HCT116 (cell line): ENCODE measurements around the gene C1orf122. TPM values are rescaled to one million over a fixed set of nuclear protein-coding genes. Genes with fewer than 3 reads are reported as not detected.
A peak's percentile ranks its signal among the peaks of the same experiment; 100 is the strongest.

Experiments used
- ATAC-seq: fragments of 200-7000 bp; cut with Tn5 transposase; 2 replicates; pipeline ENCODE4 v1.9.1; 2020; ENCODE audit warnings: mild to moderate bottlenecking, moderate library complexity
- Bru-seq: library from RNA; stranded (reverse); fragments of 400-500 nt; gene quantifications from one replicate; lab custom pipeline; 2021; lab: Mats Ljungman, UMichigan
- BruChase-seq, 2 experiments: library from RNA; stranded (reverse); fragments of 400-500 nt; gene quantifications; one replicate each; lab custom pipeline; 2021; lab: Mats Ljungman, UMichigan
- BruUV-seq: library from RNA; stranded (reverse); fragments of 400-500 nt; replicated peaks from 2 replicates; lab custom pipeline; 2021; lab: Mats Ljungman, UMichigan
- CTCF ChIA-PET: fragments of 300-600 bp; sonication (Branson Sonifier 250); formaldehyde crosslinking; loops from one replicate; lab custom pipeline; 2021; ENCODE audit warnings: antibody characterized with exemption; lab: Charles Lee
- POLR2A ChIA-PET: fragments of 300-600, 350-600 bp; sonication (Branson Sonifier 250); formaldehyde crosslinking; loops from one replicate; lab custom pipeline; 2021; ENCODE audit warnings: antibody characterized with exemption; lab: Charles Lee
- RAD21 ChIA-PET, 2 experiments: fragments of 300-600 bp; sonication (Branson Sonifier 250); formaldehyde crosslinking; loops; one replicate each; lab custom pipeline; 2023; ENCODE audit warnings: low total read pairs in 2 of 2; ENCODE audit not compliant: uncharacterized antibody in 2 of 2, unreplicated experiment in 2 of 2, low non-redundant PET in 1 of 2; lab: Charles Lee
- DNase-seq: peaks from one replicate; pipeline ENCODE4 v3.0.0-alpha.2; 2010; ENCODE audit warnings: low read depth, low spot score
- H2AFZ ChIP-seq: fragments of 200-600 bp; shearing (Covaris generic), sonication (generic); 2 replicates; pipeline ENCODE4 v1.6.1; 2017; ENCODE audit warnings: low read depth, mixed run types, mixed read lengths, antibody characterized with exemption, low read length; ENCODE audit not compliant: poor library complexity, severe bottlenecking
- H3K27ac ChIP-seq: 2 replicates; pipeline ENCODE4 v1.5.1; 2012; ENCODE audit warnings: low read depth, low read length
- H3K27me3 ChIP-seq: fragments of 200-600 bp; sonication (generic); 2 replicates; pipeline ENCODE4 v1.6.1; 2016; ENCODE audit warnings: mixed run types, low read length, mixed read lengths; ENCODE audit not compliant: insufficient read depth
- H3K36me3 ChIP-seq, 2 experiments: fragments of 200-500 bp in 1 of 2; fragments of 200-600 bp in 1 of 2; sonication (Bioruptor generic) in 1 of 2; sonication (generic) in 1 of 2; 2 replicates each; pipeline versions ENCODE4 v1.5.1 to v1.6.1; 2014 to 2016; ENCODE audit warnings: low read length in 2 of 2, inconsistent platforms in 1 of 2, mixed read lengths in 1 of 2, mixed run types in 1 of 2; ENCODE audit not compliant: insufficient read depth in 2 of 2, control insufficient read depth in 1 of 2
- H3K4me1 ChIP-seq, 2 experiments: fragments of 200-600 bp in 1 of 2; sonication (generic) in 1 of 2; 2 replicates each; pipeline versions ENCODE4 v1.5.1 to v1.6.1; 2012 to 2017; ENCODE audit warnings: low read length in 2 of 2, inconsistent platforms in 1 of 2, mild to moderate bottlenecking in 1 of 2, mixed read lengths in 1 of 2, mixed run types in 1 of 2, moderate library complexity in 1 of 2; ENCODE audit not compliant: insufficient read depth in 2 of 2, control insufficient read depth in 1 of 2
- H3K4me2 ChIP-seq: fragments of 200-600 bp; sonication (generic); 2 replicates; pipeline ENCODE4 v1.6.1; 2017; ENCODE audit warnings: mixed run types, low read length, mixed read lengths
- H3K4me3 ChIP-seq, 2 experiments: fragments of 200-600 bp in 1 of 2; sonication (generic) in 1 of 2; replicated peaks in 1 of 2; 2 replicates each; pipeline ENCODE4 v1.5.1; 2011 to 2016; ENCODE audit warnings: low read length in 2 of 2, control low read depth in 1 of 2, low read depth in 1 of 2, mild to moderate bottlenecking in 1 of 2, mixed read lengths in 1 of 2, mixed run types in 1 of 2
- H3K79me2 ChIP-seq: fragments of 200-600 bp; sonication (generic); 2 replicates; pipeline ENCODE4 v1.6.1; 2017; ENCODE audit warnings: mild to moderate bottlenecking, mixed run types, low read length, moderate library complexity, mixed read lengths; ENCODE audit not compliant: insufficient read depth
- H3K9ac ChIP-seq: fragments of 200-600 bp; sonication (generic); 2 replicates; pipeline ENCODE4 v1.6.1; 2016; ENCODE audit warnings: low read length, mixed read lengths
- H3K9me2 ChIP-seq: fragments of 200-600 bp; sonication (generic), shearing (Covaris generic); 2 replicates; pipeline ENCODE4 v1.6.1; 2017; ENCODE audit warnings: mixed run types, mild to moderate bottlenecking, moderate library complexity; ENCODE audit not compliant: insufficient read depth
- H3K9me3 ChIP-seq, 2 experiments: fragments of 200-500 bp in 1 of 2; fragments of 200-600 bp in 1 of 2; sonication (Bioruptor generic) in 1 of 2; sonication (generic) in 1 of 2; 2 replicates each; pipeline ENCODE4 v1.6.1; 2014 to 2017; ENCODE audit warnings: low read length in 2 of 2, mixed read lengths in 2 of 2, inconsistent platforms in 1 of 2, low read depth in 1 of 2, mild to moderate bottlenecking in 1 of 2, mixed run types in 1 of 2, moderate library complexity in 1 of 2; ENCODE audit not compliant: control insufficient read depth in 1 of 2, insufficient read depth in 1 of 2
- H4K20me1 ChIP-seq: fragments of 200-600 bp; sonication (generic), shearing (Covaris generic); 2 replicates; pipeline ENCODE4 v1.6.1; 2017; ENCODE audit warnings: mixed run types, mild to moderate bottlenecking, moderate library complexity; ENCODE audit not compliant: insufficient read depth
- CBX3 ChIP-seq: IDR thresholded peaks from 2 replicates; pipeline ENCODE4 v1.6.1; 2012; ENCODE audit warnings: low read depth
- CEBPB ChIP-seq: IDR thresholded peaks from 2 replicates; pipeline ENCODE4 v1.6.1; 2012; ENCODE audit warnings: low read depth
- EGR1 ChIP-seq: IDR thresholded peaks from 2 replicates; pipeline ENCODE4 v1.6.1; 2012; ENCODE audit warnings: low read depth
- ELF1 ChIP-seq: IDR thresholded peaks from 2 replicates; pipeline ENCODE4 v1.6.1; 2012; ENCODE audit warnings: low read depth, borderline replicate concordance
- EZH2phosphoT487 ChIP-seq: fragments of 200-600 bp; IDR thresholded peaks from 2 replicates; pipeline ENCODE4 v1.6.1; 2018; ENCODE audit warnings: antibody characterized with exemption, borderline replicate concordance
- POLR2A ChIP-seq: IDR thresholded peaks from 2 replicates; pipeline ENCODE4 v1.7.0; 2011; ENCODE audit warnings: borderline replicate concordance; ENCODE audit not compliant: insufficient read depth, insufficient read length; ENCODE audit errors: extremely low read depth
- POLR2AphosphoS5 ChIP-seq: IDR thresholded peaks from 2 replicates; pipeline ENCODE4 v1.6.1; 2011; ENCODE audit warnings: mild to moderate bottlenecking, low read depth, low read length, moderate library complexity
- SIN3A ChIP-seq: IDR thresholded peaks from 2 replicates; pipeline ENCODE4 v1.6.1; 2012; ENCODE audit warnings: low read depth
- SP1 ChIP-seq: IDR thresholded peaks from 2 replicates; pipeline ENCODE4 v1.6.1; 2012; ENCODE audit warnings: low read depth
- SRF ChIP-seq: IDR thresholded peaks from 2 replicates; pipeline ENCODE4 v1.6.1; 2012; ENCODE audit warnings: low read depth
- TCF7L2 ChIP-seq: IDR thresholded peaks from 2 replicates; pipeline ENCODE4 v1.7.0; 2011; ENCODE audit warnings: borderline replicate concordance, inconsistent platforms; ENCODE audit not compliant: insufficient read depth, insufficient read length; ENCODE audit errors: extremely low read depth
- YY1 ChIP-seq: IDR thresholded peaks from 2 replicates; pipeline ENCODE4 v1.6.1; 2011; ENCODE audit warnings: low read length, low read depth, moderate library complexity, mild to moderate bottlenecking; ENCODE audit not compliant: insufficient replicate concordance; ENCODE audit errors: extremely low read depth
- ZFX ChIP-seq: fragments of 450-650 bp; IDR thresholded peaks from 2 replicates; pipeline ENCODE4 v1.6.1; 2017
- ZNF274 ChIP-seq: fragments of 200-500 bp; sonication (Bioruptor generic); IDR thresholded peaks from 2 replicates; pipeline ENCODE4 v1.6.1; 2014; ENCODE audit warnings: mild to moderate bottlenecking, low read depth, low read length, inconsistent platforms
- intact Hi-C: fragments of 100-400 bp; cut with micrococcal nuclease; formaldehyde crosslinking; loops from 2 replicates; pipeline ENCODE4 v1.10.0; 2022
- long read RNA-seq: library from polyadenylated mRNA; unstranded; transcript quantifications from one replicate; pipeline ENCODE4 v2.0.0, GENCODE V29; 2021; ENCODE audit not compliant: unreplicated experiment
- polyA plus RNA-seq: library from polyadenylated mRNA; unstranded; fragments of >200 nt; gene quantifications from 2 replicates; pipeline ENCODE4 v1.2.1, GENCODE V29; 2012; ENCODE audit warnings: missing spikeins
- total RNA-seq: library from RNA; stranded (reverse); gene quantifications from one replicate; pipeline ENCODE4 v1.2.1, GENCODE V29; 2021; ENCODE audit not compliant: unreplicated experiment
- TF ChIP-seq, protein P1 (sequence below): IDR thresholded peaks from 2 replicates; pipeline ENCODE4 v1.6.1; 2011; ENCODE audit warnings: mild to moderate bottlenecking, low read length, moderate library complexity; ENCODE audit not compliant: insufficient replicate concordance; ENCODE audit errors: extremely low read depth
- TF ChIP-seq, protein P2 (sequence below): IDR thresholded peaks from 2 replicates; pipeline ENCODE4 v1.6.1; 2012

C1orf122 gene
- 34.2 TPM for total RNA-seq
- 19.2 and 20.1 TPM in 2 replicates for polyA plus RNA-seq
- Bru-seq, nascent RNA = percentile 58 among the genes with signal in this experiment
- percentile 65 among the genes with signal in this experiment for BruChase-seq, experiment 1, labeled RNA remaining after a 6-hour chase
- percentile 60 among the genes with signal in this experiment for BruChase-seq, experiment 2, labeled RNA remaining after a 2-hour chase
- long read RNA-seq, transcript C1orf122-201 (3 exons, 973 nt) = minor isoform, 7 of 57 reads
- long read RNA-seq, transcript C1orf122-204 (3 exons, 1,234 nt) = major isoform, 37 of 57 reads
- long read RNA-seq, transcript C1orf122-202 (2 exons, 2,229 nt) = minor isoform, 8 of 57 reads
- long read RNA-seq, partial matches to known transcripts = 0 of 57 reads
- long read RNA-seq, other reads (novel, unspliced or antisense) = 5 of 57 reads

DNA sequence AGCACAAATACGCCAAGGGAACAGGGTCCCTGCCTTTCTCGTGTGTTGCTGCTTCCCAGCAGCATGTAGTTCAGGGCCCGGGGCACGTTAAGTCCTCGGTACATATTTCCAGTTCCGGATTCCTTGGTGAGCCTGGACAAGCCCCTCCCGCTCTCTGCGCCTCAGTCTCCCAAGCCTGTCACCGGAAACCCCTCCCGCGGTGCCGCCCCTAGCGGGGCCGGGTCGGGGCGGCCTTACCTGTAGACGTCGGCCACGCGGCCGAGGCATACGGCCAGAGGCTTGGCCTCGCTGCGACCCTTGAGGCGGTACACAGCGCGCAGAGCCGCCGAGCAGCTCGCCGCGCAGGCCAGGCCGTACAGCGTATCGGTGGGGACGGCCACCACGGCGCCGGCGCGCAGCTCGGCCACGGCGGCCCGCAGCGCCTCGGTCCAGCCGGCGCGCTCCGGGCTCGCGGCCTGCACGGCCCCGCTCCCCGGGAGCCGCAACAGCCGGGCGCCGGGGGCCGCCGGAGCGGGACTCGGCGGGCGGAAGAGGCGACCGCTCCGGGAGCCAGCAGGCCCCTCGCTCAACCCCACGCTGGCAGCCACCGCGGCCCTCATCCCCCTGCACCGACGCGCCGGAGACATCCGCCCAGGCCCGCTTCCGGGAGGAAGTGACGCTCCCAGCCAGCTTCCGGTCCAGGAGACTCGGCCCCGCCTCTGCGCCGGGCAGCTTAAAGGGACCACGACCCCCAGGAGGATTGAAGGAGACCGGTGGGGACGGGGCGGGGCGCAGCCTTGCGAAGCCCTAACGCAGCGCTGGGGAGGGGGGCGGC lies at the start of gene C1orf122, which contains the start of gene YRDC:
Gene C1orf122, plus strand, starts transcription at position 236 of the 814 bp plus-strand sequence. CDS start 615 bp downstream, outside the sequence.
Gene YRDC, minus strand, starts transcription at position 654 of the 814 bp plus-strand sequence. Its CDS starts 28 bp downstream, at position 626.
- intact Hi-C loops = loop anchor here (1.0 kb wide), 2 partner anchors 53 to 116 kb away; no protein-coding TSS in a partner anchor
- Histone ChIP-seq H4K20me1 (peaks cover 24% of the 10 kb centered on the region; the same call in 1 of the 2 replicates), H3K4me2 (peak within 1 kb of the TSS; percentile 95), H3K4me1 (peaks cover 16 to 37% of the 10 kb centered on the region in 2 experiments), H3K27me3 (no peaks in the 10 kb centered on the region), H3K9me2 (no peaks in the 10 kb centered on the region), H3K36me3 (peaks cover 36 to 41% of the 10 kb centered on the region in 2 experiments), H3K27ac (peak within 1 kb of the TSS; percentile 93), H3K9ac (peak within 1 kb of the TSS; percentile 81), H3K79me2 (peaks cover 65% of the 10 kb centered on the region), H3K9me3 (no peaks in the 10 kb centered on the region), H3K4me3 (peak within 1 kb of the TSS; percentile 78 to 98), H2AFZ (no peak within 1 kb of the TSS)
- DNase-seq = peak; percentile 77
- POLR2A ChIA-PET = interaction anchor here (0.6 to 3.1 kb wide), 14 partner anchors 9 to 333 kb away, joined by 3 to 10 read pairs (median 3); partner anchors contain the start of genes CDCA8, EPHA10, MTF1 and SF3A3
- no TSS peak for BruUV-seq
- CTCF ChIA-PET = interaction anchor here (0.6 to 1.1 kb wide), 2 partner anchors 52 to 116 kb away, joined by 3 to 7 read pairs; partner anchors contain the start of gene MTF1
- RAD21 ChIA-PET = interaction anchor here (1.0 to 1.4 kb wide), 2 partner anchors 52 kb away, joined by 4 read pairs; partner anchors contain the start of gene MTF1 (in 2 of the 2)
- peak; percentile 84 for ATAC-seq
- no peak for TF ChIP-seq CBX3
- peak; percentile 99 for TF ChIP-seq ZFX
- TF ChIP-seq TCF7L2 = peak; percentile 6
- TF ChIP-seq, protein P1, sequence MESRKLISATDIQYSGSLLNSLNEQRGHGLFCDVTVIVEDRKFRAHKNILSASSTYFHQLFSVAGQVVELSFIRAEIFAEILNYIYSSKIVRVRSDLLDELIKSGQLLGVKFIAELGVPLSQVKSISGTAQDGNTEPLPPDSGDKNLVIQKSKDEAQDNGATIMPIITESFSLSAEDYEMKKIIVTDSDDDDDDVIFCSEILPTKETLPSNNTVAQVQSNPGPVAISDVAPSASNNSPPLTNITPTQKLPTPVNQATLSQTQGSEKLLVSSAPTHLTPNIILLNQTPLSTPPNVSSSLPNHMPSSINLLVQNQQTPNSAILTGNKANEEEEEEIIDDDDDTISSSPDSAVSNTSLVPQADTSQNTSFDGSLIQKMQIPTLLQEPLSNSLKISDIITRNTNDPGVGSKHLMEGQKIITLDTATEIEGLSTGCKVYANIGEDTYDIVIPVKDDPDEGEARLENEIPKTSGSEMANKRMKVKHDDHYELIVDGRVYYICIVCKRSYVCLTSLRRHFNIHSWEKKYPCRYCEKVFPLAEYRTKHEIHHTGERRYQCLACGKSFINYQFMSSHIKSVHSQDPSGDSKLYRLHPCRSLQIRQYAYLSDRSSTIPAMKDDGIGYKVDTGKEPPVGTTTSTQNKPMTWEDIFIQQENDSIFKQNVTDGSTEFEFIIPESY = no peak
- TF ChIP-seq SP1 = peak; percentile 88
- TF ChIP-seq ZNF274 = no peak
- TF ChIP-seq YY1 = peak; percentile 26
- no peak for TF ChIP-seq SRF
- TF ChIP-seq ELF1 = peak; percentile 80
- peak; percentile 71 for TF ChIP-seq POLR2A
- TF ChIP-seq, protein P2, sequence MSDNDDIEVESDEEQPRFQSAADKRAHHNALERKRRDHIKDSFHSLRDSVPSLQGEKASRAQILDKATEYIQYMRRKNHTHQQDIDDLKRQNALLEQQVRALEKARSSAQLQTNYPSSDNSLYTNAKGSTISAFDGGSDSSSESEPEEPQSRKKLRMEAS = peak; percentile 88
- TF ChIP-seq EZH2phosphoT487 = no peak
- peak; percentile 73 for TF ChIP-seq POLR2AphosphoS5
- TF ChIP-seq EGR1 = no peak
- no peak for TF ChIP-seq CEBPB
- peak; percentile 81 for TF ChIP-seq SIN3A
